CD4-positive, alpha-beta T cell (primary cell): ENCODE measurements around the gene GRID1. TPM values are rescaled to one million over a fixed set of nuclear protein-coding genes. Genes with fewer than 3 reads are reported as not detected.

Experiments used
- ATAC-seq: fragments of 200-7000 bp; cut with Tn5 transposase; one replicate; pipeline ENCODE4 v1.10.0; 2022; ENCODE audit warnings: mild to moderate bottlenecking; ENCODE audit not compliant: poor library complexity
- CTCF ChIA-PET: fragments of 350-600 bp; sonication (Branson Sonifier 250); formaldehyde crosslinking; loops from one replicate; lab custom pipeline; 2021; ENCODE audit warnings: antibody characterized with exemption, inconsistent platforms; lab: Charles Lee
- POLR2A ChIA-PET: fragments of 350-600 bp; sonication (Branson Sonifier 250); formaldehyde crosslinking; loops from one replicate; lab custom pipeline; 2021; ENCODE audit warnings: antibody characterized with exemption, inconsistent platforms; lab: Charles Lee
- DNase-seq, 14 experiments: peaks; one replicate each; pipeline ENCODE4 v3.0.0-alpha.2; 2013 to 2020; ENCODE audit warnings: mixed read lengths in 2 of 14
- H3K27ac ChIP-seq, 2 donors: one replicate each; pipeline versions ENCODE4 v1.5.1 to v1.7.0; 2013; ENCODE audit warnings: low read length in 2 of 2, low read depth in 1 of 2, mild to moderate bottlenecking in 1 of 2
- H3K27me3 ChIP-seq, 2 experiments: 1 replicate in 1 of 2; 2 replicates in 1 of 2; pipeline versions ENCODE4 v1.6.1 to v1.7.0; 2013; ENCODE audit warnings: low read length in 2 of 2, control low read depth in 1 of 2, mild to moderate bottlenecking in 1 of 2, moderate library complexity in 1 of 2; ENCODE audit not compliant: insufficient read depth in 2 of 2, control insufficient read depth in 1 of 2
- H3K36me3 ChIP-seq: one replicate; pipeline ENCODE4 v1.6.1; 2013; ENCODE audit warnings: low read length, control low read depth; ENCODE audit not compliant: insufficient read depth
- H3K4me1 ChIP-seq: one replicate; pipeline ENCODE4 v1.6.1; 2013; ENCODE audit warnings: low read length, control low read depth; ENCODE audit not compliant: insufficient read depth
- H3K4me3 ChIP-seq: one replicate; pipeline ENCODE4 v1.5.1; 2013; ENCODE audit warnings: mild to moderate bottlenecking, low read length, moderate library complexity
- H3K9me3 ChIP-seq, 2 experiments: 1 replicate in 1 of 2; 2 replicates in 1 of 2; pipeline versions ENCODE4 v1.6.1 to v1.7.0; 2013; ENCODE audit warnings: low read length in 2 of 2, mild to moderate bottlenecking in 2 of 2, control low read depth in 1 of 2, moderate library complexity in 1 of 2; ENCODE audit not compliant: control insufficient read depth in 1 of 2, insufficient read depth in 1 of 2
- H3K27ac Mint-ChIP-seq: one replicate; pipeline ENCODE4 v1.8.0; 2020; ENCODE audit warnings: mixed read lengths
- H3K27me3 Mint-ChIP-seq: one replicate; pipeline ENCODE4 v1.8.0; 2021; ENCODE audit warnings: mixed read lengths
- H3K36me3 Mint-ChIP-seq: one replicate; pipeline ENCODE4 v1.8.0; 2021; ENCODE audit warnings: low read depth, mixed read lengths
- H3K4me1 Mint-ChIP-seq: one replicate; pipeline ENCODE4 v1.8.0; 2021; ENCODE audit warnings: low read depth, mixed read lengths
- H3K4me3 Mint-ChIP-seq: one replicate; pipeline ENCODE4 v1.8.0; 2020; ENCODE audit warnings: mild to moderate bottlenecking, mixed read lengths
- H3K9me3 Mint-ChIP-seq: one replicate; pipeline ENCODE4 v1.8.0; 2020; ENCODE audit warnings: mixed read lengths
- CTCF ChIP-seq: fragments of 200-600 bp; IDR thresholded peaks from one replicate; pipeline ENCODE4 v1.8.0; 2022; ENCODE audit warnings: antibody characterized with exemption, mild to moderate bottlenecking
- intact Hi-C, 2 experiments: fragments of 100-400 bp; cut with DNase I in 1 of 2; cut with micrococcal nuclease in 1 of 2; formaldehyde crosslinking; loops; one replicate each; pipeline versions ENCODE4 v1.15.1 to v1.9.0; 2023 to 2025; cut with DNase I, micrococcal nuclease
- total RNA-seq, 174 experiments: library from RNA in 2 of 174; stranded (reverse) in 2 of 174; gene quantifications; one replicate each; pipeline ENCODE4 v1.2.3 and lab custom pipeline; 2021 to 2026

The GRID1 gene
- total RNA-seq, 2 experiments from 2014 or later, result not detected

DNA sequence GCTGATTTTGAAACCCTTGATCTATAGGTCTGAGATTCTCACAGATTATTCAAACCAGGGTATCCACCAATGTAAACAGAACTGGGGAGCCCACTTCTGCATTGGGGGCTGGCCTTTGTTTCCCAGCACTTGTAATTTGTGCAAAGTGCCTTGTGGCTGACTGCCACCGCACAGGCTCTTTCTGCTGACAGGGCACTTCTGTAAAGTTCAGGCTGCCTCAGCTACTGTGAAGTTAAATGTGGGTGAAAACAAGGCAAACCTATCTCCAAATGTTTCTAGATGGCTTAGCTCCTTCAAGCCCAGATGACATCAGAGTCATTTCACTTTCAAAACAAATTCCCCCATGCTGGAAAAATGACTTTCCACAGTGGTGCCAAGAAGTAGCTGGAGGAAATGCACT lies 54.7 kb downstream of the GRID1 start:
- Histone ChIP-seq H3K36me3 (no peaks in the 10 kb centered on the region), H3K4me3 (no peak overlapping the region), H3K4me1 (no peaks in the 10 kb centered on the region), H3K27me3 (no peaks in the 10 kb centered on the region), H3K9me3 (peaks cover 0 to 3% of the 10 kb centered on the region in 2 experiments), H3K27ac (no peak overlapping the region)
- H3K27me3 Mint-ChIP-seq, result peaks cover 26% of the 10 kb centered on the region
- DNase-seq, result no peak
- H3K4me1 Mint-ChIP-seq, result no peaks in the 10 kb centered on the region
- intact Hi-C loops, result no loop called here
- no peaks in the 10 kb centered on the region for H3K9me3 Mint-ChIP-seq
- ChIA-PET POLR2A (no interaction called here), CTCF (no interaction called here)
- H3K36me3 Mint-ChIP-seq, result no peaks in the 10 kb centered on the region
- ATAC-seq, result no peak
- no peak for TF ChIP-seq CTCF
- H3K27ac Mint-ChIP-seq, result no peak overlapping the region
- H3K4me3 Mint-ChIP-seq, result no peak overlapping the region

GRCh38 chr10:86311190-86311589 lies 55.4 kb downstream of the GRID1 start:
- H3K4me1 ChIP-seq, result no peaks in the 10 kb centered on the region
- H3K9me3 Mint-ChIP-seq, result no peaks in the 10 kb centered on the region
- no peak overlapping the region for H3K27ac Mint-ChIP-seq
- H3K27me3 Mint-ChIP-seq, result peaks cover 24% of the 10 kb centered on the region
- no peak for TF ChIP-seq CTCF
- no peaks in the 10 kb centered on the region for H3K4me1 Mint-ChIP-seq
- no peak overlapping the region for H3K4me3 ChIP-seq
- H3K9me3 ChIP-seq, result peaks cover 0 to 3% of the 10 kb centered on the region in 2 experiments
- ChIA-PET POLR2A (no interaction called here), CTCF (no interaction called here)
- ATAC-seq, result no peak
- no peak overlapping the region for H3K27ac ChIP-seq
- intact Hi-C loops, result no loop called here
- H3K27me3 ChIP-seq, result no peaks in the 10 kb centered on the region
- no peaks in the 10 kb centered on the region for H3K36me3 ChIP-seq
- H3K36me3 Mint-ChIP-seq, result no peaks in the 10 kb centered on the region
- no peak for DNase-seq
- no peak overlapping the region for H3K4me3 Mint-ChIP-seq

- H3K36me3 Mint-ChIP-seq, result no peaks in the 10 kb centered on the region
- no peaks in the 10 kb centered on the region for H3K27me3 ChIP-seq
- no peak for TF ChIP-seq CTCF
- no peaks in the 10 kb centered on the region for H3K4me1 ChIP-seq
- peaks cover 0 to 3% of the 10 kb centered on the region in 2 experiments for H3K9me3 ChIP-seq
- H3K4me3 ChIP-seq, result no peak overlapping the region
- intact Hi-C loops, result no loop called here
- CTCF ChIA-PET, result interaction anchor here (0.5 kb wide), 1 partner anchor 1700 kb away, joined by 3 read pairs; no protein-coding TSS in a partner anchor
- H3K4me3 Mint-ChIP-seq, result no peak overlapping the region
- no peak overlapping the region for H3K27ac Mint-ChIP-seq
- no peaks in the 10 kb centered on the region for H3K9me3 Mint-ChIP-seq
- DNase-seq, result no peak
- no peaks in the 10 kb centered on the region for H3K36me3 ChIP-seq
- no peak overlapping the region for H3K27ac ChIP-seq
- POLR2A ChIA-PET, result no interaction called here
- H3K27me3 Mint-ChIP-seq, result peaks cover 20% of the 10 kb centered on the region
- ATAC-seq, result no peak
- H3K4me1 Mint-ChIP-seq, result no peaks in the 10 kb centered on the region
Observed at GRCh38 chr10:86310702-86311101, 55.9 kb downstream of the GRID1 start.
